ENCODE results near the gene CLDN18.

GRCh38 chr3:137972396-137972795 lies 37.6 kb upstream of the CLDN18 start:
- no peak for TF ChIP-seq CTCF (IDR thresholded peaks at IDR 0.05)
- TF ChIP-seq POLR2A (IDR thresholded peaks at IDR 0.05) = no peak
- no peak for TF ChIP-seq POLR2AphosphoS5 (IDR thresholded peaks at IDR 0.05)

All from prostate gland (tissue), 2 donors.